GM23248 (cell line): ENCODE results near the gene PSD4. TPM values are rescaled to one million over a fixed set of nuclear protein-coding genes. Genes with fewer than 3 reads are reported as not detected.
A peak's percentile ranks its signal among the peaks of the same experiment; 100 is the strongest.

ENCODE experiments used
- DNase-seq: peaks from one replicate; pipeline ENCODE4 v3.0.0-alpha.2; 2015
- H2AFZ ChIP-seq: fragments of 200-600 bp; sonication (generic); 2 replicates; pipeline ENCODE4 v1.6.1; 2016; ENCODE audit warnings: antibody characterized with exemption
- H3F3A ChIP-seq: fragments of 200-600 bp; sonication (generic); 2 replicates; pipeline ENCODE4 v1.6.1; 2016; ENCODE audit warnings: mild to moderate bottlenecking, antibody characterized with exemption, mixed run types; ENCODE audit not compliant: insufficient read depth
- H3K27ac ChIP-seq: fragments of 200-600 bp; sonication (generic); 2 replicates; pipeline ENCODE4 v1.5.1; 2016; ENCODE audit warnings: mild to moderate bottlenecking
- H3K27me3 ChIP-seq: fragments of 200-600 bp; sonication (generic); replicated peaks from 2 replicates; pipeline ENCODE4 v1.6.1; 2016; ENCODE audit warnings: mild to moderate bottlenecking; ENCODE audit not compliant: insufficient read depth
- H3K36me3 ChIP-seq: fragments of 200-600 bp; sonication (generic); 2 replicates; pipeline ENCODE4 v1.6.1; 2016; ENCODE audit warnings: low read depth, mild to moderate bottlenecking
- H3K4me1 ChIP-seq: fragments of 200-600 bp; sonication (generic); 2 replicates; pipeline ENCODE4 v1.6.1; 2016; ENCODE audit warnings: mild to moderate bottlenecking; ENCODE audit not compliant: insufficient read depth
- H3K4me2 ChIP-seq: fragments of 200-600 bp; sonication (generic); one replicate; pipeline ENCODE4 v1.6.1; 2016; ENCODE audit warnings: mild to moderate bottlenecking; ENCODE audit not compliant: unreplicated experiment
- H3K4me3 ChIP-seq: fragments of 200-600 bp; sonication (generic); 2 replicates; pipeline ENCODE4 v1.5.1; 2016; ENCODE audit warnings: mild to moderate bottlenecking
- H3K79me2 ChIP-seq: fragments of 200-600 bp; sonication (generic); 2 replicates; pipeline ENCODE4 v1.6.1; 2016; ENCODE audit warnings: mild to moderate bottlenecking; ENCODE audit not compliant: insufficient read depth
- H3K9ac ChIP-seq: fragments of 200-600 bp; sonication (generic); 2 replicates; pipeline ENCODE4 v1.6.1; 2016; ENCODE audit warnings: mild to moderate bottlenecking
- H3K9me2 ChIP-seq: fragments of 200-600 bp; sonication (generic); 2 replicates; pipeline ENCODE4 v1.6.1; 2016; ENCODE audit warnings: mixed run types, mild to moderate bottlenecking, moderate library complexity; ENCODE audit not compliant: insufficient read depth
- H3K9me3 ChIP-seq: fragments of 200-600 bp; sonication (generic); one replicate; pipeline ENCODE4 v1.6.1; 2017; ENCODE audit warnings: low read depth
- H4K20me1 ChIP-seq: fragments of 200-600 bp; sonication (generic); 2 replicates; pipeline ENCODE4 v1.6.0; 2016; ENCODE audit not compliant: insufficient read depth
- EZH2 ChIP-seq: fragments of 200-600 bp; sonication (generic); IDR thresholded peaks from 2 replicates; pipeline ENCODE4 v1.6.1; 2018; ENCODE audit warnings: antibody characterized with exemption, mild to moderate bottlenecking; ENCODE audit not compliant: insufficient read depth, poor library complexity, severe bottlenecking
- EZH2phosphoT487 ChIP-seq: fragments of 200-600 bp; sonication (generic); IDR thresholded peaks from 2 replicates; pipeline ENCODE4 v1.6.1; 2018; ENCODE audit warnings: antibody characterized with exemption, moderate library complexity, mild to moderate bottlenecking, low read depth; ENCODE audit not compliant: insufficient read depth
- WGBS, 2 experiments: methylation state at CpG; one replicate each; pipeline ENCODE4 v1.1.6; 2015 to 2017; ENCODE audit warnings: low lambda C conversion rate in 2 of 2, low coverage in 1 of 2; ENCODE audit errors: missing lambda C conversion rate in 2 of 2; 5-methylcytosine and 5-hydroxymethylcytosine counted together
- in situ Hi-C: fragments of 300-500 bp; cut with MboI; formaldehyde crosslinking; loops from 2 replicates; pipeline ENCODE4 v1.15.0; 2020
- polyA plus RNA-seq: library from polyadenylated mRNA; unstranded; fragments of >200 nt; fragmentation: Nextera tagmentation; extraction: Ambion mirVana; gene quantifications from 2 replicates; pipeline ENCODE4 v1.2.1, GENCODE V29; 2016
- total RNA-seq: library from RNA; depleted of rRNA; stranded (reverse); fragments of >200 nt; shearing (Covaris generic); gene quantifications from 2 replicates; pipeline ENCODE4 v1.2.3, GENCODE V29; 2014

Gene PSD4
- total and polyA plus RNA-seq, 2 experiments from 2014 or later = 1.1 to 6.1 TPM

GRCh38 chr2:113164930-113165585, 8.7 kb upstream of the PSD4 start:
- H3K9me3 ChIP-seq = no peaks in the 10 kb centered on the region
- H3K4me3 ChIP-seq = no peak overlapping the region
- no peak overlapping the region for H2AFZ ChIP-seq
- in situ Hi-C loops = no loop called here
- no peaks in the 10 kb centered on the region for H3F3A ChIP-seq
- no peak for DNase-seq
- no peak overlapping the region for H3K9ac ChIP-seq
- H3K79me2 ChIP-seq = no peaks in the 10 kb centered on the region
- TF ChIP-seq EZH2phosphoT487 (no peak), EZH2 (no peak)
- H3K4me1 ChIP-seq = no peaks in the 10 kb centered on the region
- H3K9me2 ChIP-seq = no peaks in the 10 kb centered on the region
- no peaks in the 10 kb centered on the region for H4K20me1 ChIP-seq
- no peaks in the 10 kb centered on the region for H3K36me3 ChIP-seq
- 87 to 90% methylated on average over 10 of the region's 10 CpGs for WGBS, 2 experiments
- H3K27me3 ChIP-seq = no peaks in the 10 kb centered on the region
- H3K27ac ChIP-seq = no peak overlapping the region
- H3K4me2 ChIP-seq = no peak overlapping the region

- Histone ChIP-seq H2AFZ (no peak overlapping the region), H3K27me3 (no peaks in the 10 kb centered on the region), H3K9ac (no peak overlapping the region), H3K4me2 (no peak overlapping the region), H3K36me3 (no peaks in the 10 kb centered on the region), H3K4me3 (no peak overlapping the region), H3F3A (no peaks in the 10 kb centered on the region), H3K4me1 (no peaks in the 10 kb centered on the region), H3K79me2 (no peaks in the 10 kb centered on the region), H3K9me3 (no peaks in the 10 kb centered on the region), H4K20me1 (no peaks in the 10 kb centered on the region), H3K9me2 (no peaks in the 10 kb centered on the region), H3K27ac (no peak overlapping the region)
- DNase-seq = no peak
- no peak for TF ChIP-seq EZH2phosphoT487
- no peak for TF ChIP-seq EZH2
- WGBS, 2 experiments = 97 to 98% methylated on average over 7 of the region's 7 CpGs
- in situ Hi-C loops = no loop called here
Measured at GRCh38 chr2:113166187-113166645, 7.6 kb upstream of the PSD4 start.

- in situ Hi-C loops = no loop called here
- no peak overlapping the region for H3K27ac ChIP-seq
- H2AFZ ChIP-seq = no peak overlapping the region
- H3K4me3 ChIP-seq = no peak overlapping the region
- H3K4me2 ChIP-seq = no peak overlapping the region
- H3K9me3 ChIP-seq = no peaks in the 10 kb centered on the region
- WGBS, 2 experiments = 59 to 63% methylated on average over 12 of the region's 12 CpGs
- no peaks in the 10 kb centered on the region for H3K27me3 ChIP-seq
- H3K36me3 ChIP-seq = no peaks in the 10 kb centered on the region
- no peaks in the 10 kb centered on the region for H4K20me1 ChIP-seq
- no peaks in the 10 kb centered on the region for H3K79me2 ChIP-seq
- H3F3A ChIP-seq = no peaks in the 10 kb centered on the region
- no peak overlapping the region for H3K9ac ChIP-seq
- H3K9me2 ChIP-seq = no peaks in the 10 kb centered on the region
- H3K4me1 ChIP-seq = no peaks in the 10 kb centered on the region
- TF ChIP-seq EZH2phosphoT487 = no peak
- no peak for TF ChIP-seq EZH2
- peak; percentile 28 for DNase-seq
Measured at GRCh38 chr2:113167115-113167932, 6.4 kb upstream of the PSD4 start.

- H3K9me3 ChIP-seq = no peaks in the 10 kb centered on the region
- in situ Hi-C loops = no loop called here
- no peaks in the 10 kb centered on the region for H3K4me1 ChIP-seq
- no peaks in the 10 kb centered on the region for H3K9me2 ChIP-seq
- no peak for TF ChIP-seq EZH2phosphoT487
- TF ChIP-seq EZH2 = no peak
- no peaks in the 10 kb centered on the region for H4K20me1 ChIP-seq
- no peak overlapping the region for H3K4me3 ChIP-seq
- H2AFZ ChIP-seq = no peak overlapping the region
- no peak overlapping the region for H3K27ac ChIP-seq
- no peak overlapping the region for H3K4me2 ChIP-seq
- H3K9ac ChIP-seq = no peak overlapping the region
- no peaks in the 10 kb centered on the region for H3K27me3 ChIP-seq
- 88 to 90% methylated on average over 6 of the region's 6 CpGs for WGBS, 2 experiments
- DNase-seq = no peak
- H3F3A ChIP-seq = no peaks in the 10 kb centered on the region
- H3K79me2 ChIP-seq = no peaks in the 10 kb centered on the region
- no peaks in the 10 kb centered on the region for H3K36me3 ChIP-seq
Measured at GRCh38 chr2:113167962-113168340, 5.8 kb upstream of the PSD4 start.
